HCT116 (cell line): ENCODE results near the gene DDHD1.

ENCODE experiments used
- CEBPB ChIP-seq: IDR thresholded peaks from 2 replicates; pipeline ENCODE4 v1.6.1; 2012; ENCODE audit warnings: low read depth
- CTCF ChIP-seq, 3 experiments: fragments of 200-600 bp in 1 of 3; sonication (generic) in 1 of 3; IDR thresholded peaks in 2 of 3; conservative IDR thresholded peaks in 1 of 3; 2 replicates each; pipeline ENCODE4 v1.5.1; 2012 to 2017; ENCODE audit warnings: low read depth in 2 of 3, low read length in 2 of 3, antibody characterized with exemption in 1 of 3, borderline replicate concordance in 1 of 3, control low read depth in 1 of 3, mild to moderate bottlenecking in 1 of 3, mixed read lengths in 1 of 3, mixed run types in 1 of 3, moderate library complexity in 1 of 3; ENCODE audit not compliant: insufficient read depth in 1 of 3
- EGR1 ChIP-seq: IDR thresholded peaks from 2 replicates; pipeline ENCODE4 v1.6.1; 2012; ENCODE audit warnings: low read depth
- EZH2 ChIP-seq: fragments of 200-600 bp; sonication (generic); IDR thresholded peaks from 2 replicates; pipeline ENCODE4 v1.6.1; 2017; ENCODE audit warnings: antibody characterized with exemption, mixed run types
- EZH2phosphoT487 ChIP-seq: fragments of 200-600 bp; IDR thresholded peaks from 2 replicates; pipeline ENCODE4 v1.6.1; 2018; ENCODE audit warnings: antibody characterized with exemption, borderline replicate concordance
- FOSL1 ChIP-seq: IDR thresholded peaks from 2 replicates; pipeline ENCODE4 v1.6.1; 2012; ENCODE audit warnings: low read depth
- POLR2A ChIP-seq: IDR thresholded peaks from 2 replicates; pipeline ENCODE4 v1.7.0; 2011; ENCODE audit warnings: borderline replicate concordance; ENCODE audit not compliant: insufficient read depth, insufficient read length; ENCODE audit errors: extremely low read depth
- POLR2AphosphoS5 ChIP-seq: IDR thresholded peaks from 2 replicates; pipeline ENCODE4 v1.6.1; 2011; ENCODE audit warnings: mild to moderate bottlenecking, low read depth, low read length, moderate library complexity
- RAD21 ChIP-seq: IDR thresholded peaks from 2 replicates; pipeline ENCODE4 v1.6.1; 2012; ENCODE audit warnings: low read depth, mild to moderate bottlenecking
- REST ChIP-seq: IDR thresholded peaks from 2 replicates; pipeline ENCODE4 v1.6.1; 2012; ENCODE audit warnings: low read depth
- SIN3A ChIP-seq: IDR thresholded peaks from 2 replicates; pipeline ENCODE4 v1.6.1; 2012; ENCODE audit warnings: low read depth
- SRF ChIP-seq: IDR thresholded peaks from 2 replicates; pipeline ENCODE4 v1.6.1; 2012; ENCODE audit warnings: low read depth
- TF ChIP-seq, protein P1 (sequence below): IDR thresholded peaks from 2 replicates; pipeline ENCODE4 v1.6.1; 2012

DNA sequence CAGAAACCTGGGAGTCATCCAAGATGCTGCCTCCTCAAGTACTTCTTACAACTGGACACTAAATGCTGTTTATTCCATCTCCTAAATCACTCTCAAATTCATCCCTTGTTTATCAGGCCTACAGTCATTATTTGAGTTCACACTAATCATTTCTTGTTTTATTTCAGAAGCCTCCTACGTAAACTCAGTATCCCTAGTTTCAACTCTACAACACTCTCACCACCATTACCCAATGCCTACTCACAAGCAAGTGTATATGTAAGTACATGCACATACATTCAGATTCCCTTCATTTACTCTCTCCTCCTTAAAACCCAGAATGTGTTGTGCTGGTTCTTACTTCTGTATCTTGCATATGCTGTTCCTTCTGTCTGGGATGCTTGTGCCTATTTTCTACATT lies 43.0 kb downstream of the DDHD1 start:
- TF ChIP-seq CTCF (IDR thresholded peaks at IDR 0.05 in 2 of 3, conservative IDR thresholded peaks at IDR 0.05 in 1 of 3; ENCODE audit: borderline replicate concordance in 1 of 3, insufficient read depth in 1 of 3, low read depth in 2 of 3, low read length in 2 of 3) (no peak), POLR2AphosphoS5 (no peak), SIN3A (no peak), CEBPB (no peak), POLR2A (no peak), REST (no peak), EZH2phosphoT487 (no peak), EZH2 (no peak), EGR1 (no peak), FOSL1 (no peak), SRF (no peak), RAD21 (no peak)
- TF ChIP-seq, protein P1, sequence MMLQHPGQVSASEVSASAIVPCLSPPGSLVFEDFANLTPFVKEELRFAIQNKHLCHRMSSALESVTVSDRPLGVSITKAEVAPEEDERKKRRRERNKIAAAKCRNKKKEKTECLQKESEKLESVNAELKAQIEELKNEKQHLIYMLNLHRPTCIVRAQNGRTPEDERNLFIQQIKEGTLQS, result no peak
